Erythroblast (primary cell): ENCODE results near the gene PDZRN4.

Source experiments
- GATA1 ChIP-seq: IDR thresholded peaks from 2 replicates; pipeline ENCODE4 v1.6.1; 2011; ENCODE audit warnings: low read depth, mild to moderate bottlenecking, control low read depth, low read length, moderate library complexity
- POLR2A ChIP-seq: IDR thresholded peaks from 2 replicates; pipeline ENCODE4 v1.6.1; 2011; ENCODE audit warnings: mild to moderate bottlenecking, low read length

DNA sequence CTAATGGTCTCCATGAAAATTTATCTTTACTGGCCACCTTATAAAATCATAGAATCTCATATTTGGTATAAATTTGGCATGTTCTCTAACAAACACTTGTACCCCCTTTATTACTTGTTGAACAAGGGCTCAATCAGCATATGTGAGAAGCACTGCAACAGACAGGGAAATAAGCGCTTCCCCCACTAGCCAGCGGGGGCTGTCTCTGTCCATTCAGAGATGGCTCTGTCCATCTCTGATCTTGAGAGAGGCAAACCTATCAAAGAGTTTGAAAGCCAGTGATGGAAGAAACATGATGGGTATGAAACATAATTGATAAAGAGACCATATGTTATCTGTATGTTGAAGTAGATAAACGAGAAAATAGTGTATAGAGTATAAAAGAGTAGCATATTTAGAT lies 326.8 kb downstream of the PDZRN4 start:
- no peak for TF ChIP-seq POLR2A
- no peak for TF ChIP-seq GATA1
